ENCODE data around the gene IPCEF1. TPM values are rescaled to one million over a fixed set of nuclear protein-coding genes. Genes with fewer than 3 reads are reported as not detected.

The IPCEF1 gene
- polyA plus RNA-seq, 3 donors = 14.7 to 29.7 (median 16.5) TPM

- Histone ChIP-seq H3K79me2 (ENCODE audit: insufficient read depth, low read length) (peaks cover 46% of the 10 kb centered on the region), H3K27me3 (ENCODE audit: control insufficient read depth in 2 of 2, insufficient read depth in 2 of 2, low read length in 2 of 2) (no peaks in the 10 kb centered on the region), H3K9me3 (replicated peaks in 1 of 2; ENCODE audit: control insufficient read depth in 1 of 2, insufficient read depth in 1 of 2, low read length in 2 of 2) (no peaks in the 10 kb centered on the region), H3K4me1 (ENCODE audit: control insufficient read depth in 1 of 2, insufficient read depth in 2 of 2, low read length in 2 of 2) (peaks cover 18 to 28% of the 10 kb centered on the region in 2 donors), H3K36me3 (replicated peaks in 1 of 2; ENCODE audit: control insufficient read depth in 1 of 2, insufficient read depth in 2 of 2, low read length in 2 of 2) (peaks cover 8 to 50% of the 10 kb centered on the region in 2 donors), H4K20me1 (ENCODE audit: insufficient read depth, low read length) (peaks cover 57% of the 10 kb centered on the region), H3K4me2 (replicated peaks; ENCODE audit: extremely low read depth, low read length, poor library complexity, severe bottlenecking) (no peak overlapping the region), H2AFZ (ENCODE audit: insufficient read depth, low read depth, low read length, poor library complexity, severe bottlenecking) (no peak overlapping the region), H3K4me3 (replicated peaks in 1 of 3; ENCODE audit: low read depth in 2 of 3, low read length in 3 of 3) (no peak overlapping the region), H3K27ac (ENCODE audit: low read depth in 1 of 2, low read length in 2 of 2) (no peak overlapping the region), H3K9ac (ENCODE audit: insufficient read depth, low read length, poor library complexity, severe bottlenecking) (no peak overlapping the region)
- WGBS (ENCODE audit: insufficient coverage) = 100% methylated on average over 2 of the region's 4 CpGs
- intact Hi-C loops (cut with micrococcal nuclease) = no loop called here
- DNase-seq = no peak
- peaks cover 27% of the 10 kb centered on the region for H3K4me1 Mint-ChIP-seq
- peaks cover 0 to 2% (median 0%) of the 10 kb centered on the region in 3 donors for H3K27me3 Mint-ChIP-seq (ENCODE audit: low read depth in 3 of 3)
- peaks cover 32 to 64% of the 10 kb centered on the region in 2 donors for H3K36me3 Mint-ChIP-seq
- no peak overlapping the region for H3K4me3 Mint-ChIP-seq
- TF ChIP-seq CTCF (IDR thresholded peaks at IDR 0.05) = no peak
- H3K27ac Mint-ChIP-seq = no peak overlapping the region
- H3K9me3 Mint-ChIP-seq = no peaks in the 10 kb centered on the region
Measured at GRCh38 chr6:154236646-154237301, 119.8 kb downstream of the IPCEF1 start.

GRCh38 chr6:154234019-154234772 is 122.4 kb downstream of the IPCEF1 start:
- Mint-ChIP-seq H3K4me1 (peaks cover 34% of the 10 kb centered on the region), H3K9me3 (peaks cover 0 to 2% (median 0%) of the 10 kb centered on the region in 7 donors), H3K36me3 (peaks cover 25 to 53% of the 10 kb centered on the region in 2 donors), H3K27ac (peak overlapping the region; percentile 35 to 87 (median 82)), H3K4me3 (peak overlapping the region in 1 of 2 donors; percentile 63), H3K27me3 (ENCODE audit: low read depth in 3 of 3) (peaks cover 0 to 2% (median 0%) of the 10 kb centered on the region in 3 donors)
- Histone ChIP-seq H3K9me3 (replicated peaks in 1 of 2; ENCODE audit: control insufficient read depth in 1 of 2, insufficient read depth in 1 of 2, low read length in 2 of 2) (no peaks in the 10 kb centered on the region), H3K27me3 (ENCODE audit: control insufficient read depth in 2 of 2, insufficient read depth in 2 of 2, low read length in 2 of 2) (no peaks in the 10 kb centered on the region), H3K79me2 (ENCODE audit: insufficient read depth, low read length) (peaks cover 43% of the 10 kb centered on the region), H3K9ac (ENCODE audit: insufficient read depth, low read length, poor library complexity, severe bottlenecking) (no peak overlapping the region), H3K36me3 (replicated peaks in 1 of 2; ENCODE audit: control insufficient read depth in 1 of 2, insufficient read depth in 2 of 2, low read length in 2 of 2) (peaks cover 5 to 51% of the 10 kb centered on the region in 2 donors), H3K27ac (ENCODE audit: low read depth in 1 of 2, low read length in 2 of 2) (peak overlapping the region; percentile 7 to 67), H3K4me1 (ENCODE audit: control insufficient read depth in 1 of 2, insufficient read depth in 2 of 2, low read length in 2 of 2) (peaks cover 20 to 38% of the 10 kb centered on the region in 2 donors), H3K4me3 (replicated peaks in 1 of 3; ENCODE audit: low read depth in 2 of 3, low read length in 3 of 3) (peak overlapping the region in 1 of 3 experiments; percentile 33), H4K20me1 (ENCODE audit: insufficient read depth, low read length) (peaks cover 48% of the 10 kb centered on the region), H2AFZ (ENCODE audit: insufficient read depth, low read depth, low read length, poor library complexity, severe bottlenecking) (no peak overlapping the region), H3K4me2 (replicated peaks; ENCODE audit: extremely low read depth, low read length, poor library complexity, severe bottlenecking) (peak overlapping the region; percentile 55)
- DNase-seq = peak; percentile 43 to 53 (median 45)
- intact Hi-C loops (cut with micrococcal nuclease) = no loop called here
- 0% methylated on average over 3 of the region's 4 CpGs for WGBS (ENCODE audit: insufficient coverage)
- no peak for TF ChIP-seq CTCF (IDR thresholded peaks at IDR 0.05)

Data from CD14-positive monocyte (primary cell).